ENCODE measurements around the gene CAMKMT. TPM values are rescaled to one million over a fixed set of nuclear protein-coding genes. Genes with fewer than 3 reads are reported as not detected.

The CAMKMT gene
- total RNA-seq, 3 donors from 2014 or later (not counting 1 experiment from before 2014, with no cell fraction given): 18.1 to 25.0 (median 20.6) TPM

- Mint-ChIP-seq H3K36me3 (no peaks in the 10 kb centered on the region), H3K4me1 (peaks cover 0 to 7% of the 10 kb centered on the region in 2 donors), H3K27ac (no peak overlapping the region), H3K9me3 (peaks cover 0 to 3% of the 10 kb centered on the region in 2 donors), H3K27me3 (ENCODE audit: low read depth in 2 of 2) (no peaks in the 10 kb centered on the region), H3K4me3 (no peak overlapping the region)
- intact Hi-C loops (cut with micrococcal nuclease): no loop called here
- H3K4me3 ChIP-seq (ENCODE audit: low read length): no peak overlapping the region
- H3K27ac ChIP-seq (ENCODE audit: low read length): no peak overlapping the region
- H3K4me1 ChIP-seq (ENCODE audit: control insufficient read depth, insufficient read depth, low read length): no peaks in the 10 kb centered on the region
- DNase-seq (no peak), ATAC-seq (no peak)
- H3K27me3 ChIP-seq (ENCODE audit: control insufficient read depth, insufficient read depth, low read length): no peaks in the 10 kb centered on the region
- H3K9me3 ChIP-seq (ENCODE audit: control insufficient read depth, insufficient read depth, low read length): no peaks in the 10 kb centered on the region
- 76% methylated on average over 2 of the region's 2 CpGs for WGBS (ENCODE audit: insufficient coverage)
- no peak for TF ChIP-seq CTCF (IDR thresholded peaks at IDR 0.05)
- H3K36me3 ChIP-seq (ENCODE audit: control insufficient read depth, insufficient read depth, low read length): no peaks in the 10 kb centered on the region
Observed at GRCh38 chr2:44537264-44537663, 175.5 kb downstream of the CAMKMT start.

GRCh38 chr2:44542520-44542919, 180.8 kb downstream of the CAMKMT start:
- TF ChIP-seq CTCF (IDR thresholded peaks at IDR 0.05): no peak
- no peaks in the 10 kb centered on the region for H3K36me3 Mint-ChIP-seq
- no peaks in the 10 kb centered on the region for H3K27me3 Mint-ChIP-seq (ENCODE audit: low read depth in 2 of 2)
- no peak overlapping the region for H3K27ac ChIP-seq (ENCODE audit: low read length)
- WGBS (ENCODE audit: insufficient coverage): 63% methylated on average over 1 of the region's 2 CpGs
- intact Hi-C loops (cut with micrococcal nuclease): no loop called here
- no peak for ATAC-seq
- H3K4me1 Mint-ChIP-seq: peaks cover 8 to 10% of the 10 kb centered on the region in 2 donors
- no peak overlapping the region for H3K4me3 ChIP-seq (ENCODE audit: low read length)
- no peaks in the 10 kb centered on the region for H3K4me1 ChIP-seq (ENCODE audit: control insufficient read depth, insufficient read depth, low read length)
- no peak overlapping the region for H3K27ac Mint-ChIP-seq
- H3K36me3 ChIP-seq (ENCODE audit: control insufficient read depth, insufficient read depth, low read length): no peaks in the 10 kb centered on the region
- no peaks in the 10 kb centered on the region for H3K9me3 Mint-ChIP-seq
- DNase-seq: no peak
- no peak overlapping the region for H3K4me3 Mint-ChIP-seq
- H3K27me3 ChIP-seq (ENCODE audit: control insufficient read depth, insufficient read depth, low read length): no peaks in the 10 kb centered on the region
- no peaks in the 10 kb centered on the region for H3K9me3 ChIP-seq (ENCODE audit: control insufficient read depth, insufficient read depth, low read length)

GRCh38 chr2:44543773-44544725, 182.3 kb downstream of the CAMKMT start:
- no peak overlapping the region for H3K4me3 Mint-ChIP-seq
- WGBS (ENCODE audit: insufficient coverage): 100% methylated on average over 1 of the region's 2 CpGs
- no peaks in the 10 kb centered on the region for H3K9me3 ChIP-seq (ENCODE audit: control insufficient read depth, insufficient read depth, low read length)
- no peaks in the 10 kb centered on the region for H3K36me3 Mint-ChIP-seq
- no peaks in the 10 kb centered on the region for H3K36me3 ChIP-seq (ENCODE audit: control insufficient read depth, insufficient read depth, low read length)
- H3K27ac Mint-ChIP-seq: no peak overlapping the region
- H3K9me3 Mint-ChIP-seq: no peaks in the 10 kb centered on the region
- H3K27ac ChIP-seq (ENCODE audit: low read length): no peak overlapping the region
- intact Hi-C loops (cut with micrococcal nuclease): no loop called here
- ATAC-seq: no peak
- no peak overlapping the region for H3K4me3 ChIP-seq (ENCODE audit: low read length)
- no peak for TF ChIP-seq CTCF (IDR thresholded peaks at IDR 0.05)
- H3K4me1 Mint-ChIP-seq: peaks cover 20% of the 10 kb centered on the region in 2 donors
- no peaks in the 10 kb centered on the region for H3K4me1 ChIP-seq (ENCODE audit: control insufficient read depth, insufficient read depth, low read length)
- no peaks in the 10 kb centered on the region for H3K27me3 ChIP-seq (ENCODE audit: control insufficient read depth, insufficient read depth, low read length)
- H3K27me3 Mint-ChIP-seq (ENCODE audit: low read depth in 2 of 2): no peaks in the 10 kb centered on the region
- DNase-seq: no peak
